HG02610 (cell line): ENCODE results near the gene GZMH.
A peak's percentile ranks its signal among the peaks of the same experiment; 100 is the strongest.
"Not testable (repeated sequence)": the region's sequence is repeated elsewhere in the genome, so short reads cannot be mapped to it uniquely, and the experiment has no call there.

Source experiments
- ATAC-seq: cut with Tn5 transposase; IDR thresholded peaks from one replicate; pipeline ENCODE4 v1.9.1; 2021; ENCODE audit warnings: mild to moderate bottlenecking, moderate library complexity; ENCODE audit not compliant: unreplicated experiment

The GZMH gene, protein sequence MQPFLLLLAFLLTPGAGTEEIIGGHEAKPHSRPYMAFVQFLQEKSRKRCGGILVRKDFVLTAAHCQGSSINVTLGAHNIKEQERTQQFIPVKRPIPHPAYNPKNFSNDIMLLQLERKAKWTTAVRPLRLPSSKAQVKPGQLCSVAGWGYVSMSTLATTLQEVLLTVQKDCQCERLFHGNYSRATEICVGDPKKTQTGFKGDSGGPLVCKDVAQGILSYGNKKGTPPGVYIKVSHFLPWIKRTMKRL

DNA sequence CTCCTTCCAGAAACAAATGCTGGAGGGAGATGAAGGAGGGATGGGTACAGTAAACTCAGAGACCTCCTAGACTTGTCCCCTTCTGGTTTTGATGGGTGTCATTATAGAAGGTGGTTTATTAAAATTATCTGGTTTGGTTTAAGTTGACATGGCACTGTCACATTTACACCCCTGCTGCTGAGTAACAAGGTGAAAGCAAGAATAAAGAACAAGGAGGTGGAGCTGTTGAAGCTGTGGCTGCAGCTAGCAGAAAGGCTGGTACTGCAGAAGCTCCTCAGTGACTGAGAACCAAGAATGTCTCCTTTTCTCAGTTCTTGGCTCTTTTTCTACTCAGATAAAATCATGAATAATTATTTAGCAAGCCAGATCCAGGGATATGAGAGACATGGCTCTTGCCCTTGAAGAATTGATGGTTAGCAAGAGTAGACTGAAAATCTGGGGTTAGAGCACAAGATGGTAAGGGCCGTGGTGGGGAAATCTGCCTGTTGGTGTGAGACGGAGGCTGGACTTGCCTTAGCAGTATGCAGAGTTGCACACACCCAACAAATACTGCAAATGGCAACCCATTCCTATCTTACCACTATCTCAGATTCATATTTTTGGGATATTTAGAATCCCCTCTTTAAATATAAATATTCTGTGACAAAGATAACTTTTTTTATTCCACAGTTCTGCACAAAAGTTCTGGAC lies at the start of gene GZMH:
Gene GZMH (minus strand): TSS at position 31 of the 690 bp plus-strand sequence. CDS start 72 bp downstream, outside the sequence.
- no peak for ATAC-seq

GRCh38 chr14:24648361-24648760 lies 38.9 kb upstream of the GZMH start:
- ATAC-seq, result not testable (repeated sequence)

- ATAC-seq, result no peak
Measured at GRCh38 chr14:24639905-24640304, 30.4 kb upstream of the GZMH start.

GRCh38 chr14:24639270-24639669 lies 29.8 kb upstream of the GZMH start:
- no peak for ATAC-seq

GRCh38 chr14:24634158-24634557 lies 24.7 kb upstream of the GZMH start, which contains the start of gene GZMB:
GZMB (minus strand) TSS chr14:24634190; CDS start chr14:24634160, 30 bp downstream.
- no peak for ATAC-seq

DNA sequence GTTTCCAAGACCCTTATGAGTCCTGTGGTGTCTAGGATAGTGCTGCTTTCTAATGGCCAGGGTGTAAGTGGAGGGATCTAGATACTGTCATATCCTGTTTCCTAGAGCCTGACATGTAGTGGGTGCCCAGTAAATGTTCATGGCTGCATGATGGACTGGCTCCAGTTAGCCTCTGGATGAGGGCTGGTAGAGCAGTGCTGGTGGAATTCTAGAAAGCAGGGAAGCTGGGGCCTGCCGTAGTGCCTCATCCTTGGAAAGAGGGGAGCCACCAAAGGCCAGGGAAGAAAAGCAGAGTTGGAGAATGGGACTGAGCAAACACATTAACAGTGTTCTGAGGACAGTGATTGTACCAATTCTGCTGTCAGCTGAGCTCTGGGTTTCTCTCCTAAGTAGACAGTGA lies 23.9 kb upstream of the GZMH start:
- ATAC-seq, result no peak

DNA sequence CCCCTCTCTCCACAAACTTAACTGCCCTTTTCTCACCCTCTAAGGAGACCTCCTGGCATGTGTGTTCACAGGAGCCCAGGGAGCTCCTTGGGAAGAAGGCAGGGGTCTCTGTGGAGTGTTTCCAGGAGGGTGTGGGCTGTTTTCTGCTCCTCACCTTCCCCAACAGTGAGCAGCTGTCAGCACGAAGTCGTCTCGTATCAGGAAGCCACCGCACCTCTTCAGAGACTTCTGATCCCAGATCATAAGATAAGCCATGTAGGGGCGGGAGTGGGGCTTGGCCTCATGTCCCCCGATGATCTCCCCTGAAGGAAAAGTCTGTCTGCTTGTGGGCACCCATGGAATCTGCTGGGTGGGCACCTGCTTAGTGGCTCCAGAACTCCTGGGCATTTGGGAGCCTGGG lies 23.3 kb upstream of the GZMH start:
- no peak for ATAC-seq

DNA sequence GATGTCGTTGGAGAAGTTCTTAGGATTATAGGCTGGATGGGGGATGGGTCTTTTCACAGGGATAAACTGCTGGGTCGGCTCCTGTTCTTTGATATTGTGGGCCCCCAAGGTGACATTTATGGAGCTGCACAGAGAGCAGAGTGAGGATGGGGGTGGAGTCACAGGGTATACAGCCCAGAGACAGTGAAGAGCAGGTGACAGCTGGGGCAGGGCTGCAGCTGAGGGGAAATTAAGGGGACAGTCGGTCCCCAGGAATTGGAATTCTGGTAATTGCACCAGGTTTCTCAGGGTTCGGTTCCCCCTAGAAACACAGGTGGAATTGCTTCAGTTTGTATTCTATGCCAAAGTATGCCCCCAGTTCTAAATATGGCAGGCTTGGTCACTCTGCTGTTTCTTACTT lies 22.9 kb upstream of the GZMH start:
- no peak for ATAC-seq

DNA sequence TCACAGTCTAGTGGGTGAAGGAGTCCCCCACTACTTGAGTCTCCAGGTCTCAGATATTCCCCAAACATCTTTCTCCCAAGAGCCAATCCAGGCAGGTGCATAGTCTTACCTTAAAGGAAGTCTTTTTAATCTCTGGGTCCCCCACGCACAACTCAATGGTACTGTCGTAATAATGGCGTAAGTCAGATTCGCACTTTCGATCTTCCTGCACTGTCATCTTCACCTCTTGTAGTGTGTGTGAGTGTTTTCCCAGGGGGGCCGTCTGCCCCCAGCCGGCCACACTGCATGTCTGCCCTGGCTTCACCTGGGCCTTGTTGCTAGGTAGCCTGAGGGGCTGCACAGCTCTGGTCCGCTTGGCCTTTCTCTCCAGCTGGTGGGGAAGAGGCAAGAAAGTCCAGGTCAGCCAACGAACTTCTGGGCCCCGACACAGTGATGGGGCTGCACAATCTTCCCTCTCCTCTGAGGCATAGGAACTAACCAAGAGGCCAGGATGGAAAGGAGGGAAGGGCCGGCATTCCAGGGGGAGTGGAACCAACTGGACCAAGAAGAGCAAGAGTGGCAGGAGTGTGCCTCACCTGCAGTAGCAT lies 22.4 kb upstream of the GZMH start:
- no peak for ATAC-seq

GRCh38 chr14:24630872-24631477 lies 21.5 kb upstream of the GZMH start:
- ATAC-seq, result no peak

- ATAC-seq, result no peak
Measured at GRCh38 chr14:24630087-24630871, 20.8 kb upstream of the GZMH start.

GRCh38 chr14:24629521-24629920 lies 20.0 kb upstream of the GZMH start:
- ATAC-seq, result no peak

DNA sequence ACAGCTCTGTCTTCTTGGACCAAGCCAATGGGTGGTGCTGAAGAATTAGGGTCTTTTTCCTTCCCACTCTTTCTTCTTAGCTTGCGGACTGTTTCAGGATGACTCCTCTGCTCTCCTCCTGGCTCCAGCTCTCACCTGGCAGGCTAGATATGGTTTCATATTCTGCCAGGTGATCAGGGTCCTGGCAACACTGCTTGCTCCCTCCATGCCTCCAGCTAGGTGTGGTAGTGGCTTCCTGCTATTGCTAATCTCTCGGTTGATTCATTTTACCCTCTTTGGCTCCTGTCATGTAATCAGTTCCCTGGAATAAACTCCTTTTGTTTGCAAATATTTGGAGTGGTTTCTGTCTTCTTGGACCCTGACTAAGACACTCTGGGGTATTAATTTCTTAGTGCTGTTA lies 4.3 kb upstream of the GZMH start:
- ATAC-seq, result no peak

- ATAC-seq, result peak; percentile 37
Measured at GRCh38 chr14:24613241-24613640, 3.8 kb upstream of the GZMH start.

DNA sequence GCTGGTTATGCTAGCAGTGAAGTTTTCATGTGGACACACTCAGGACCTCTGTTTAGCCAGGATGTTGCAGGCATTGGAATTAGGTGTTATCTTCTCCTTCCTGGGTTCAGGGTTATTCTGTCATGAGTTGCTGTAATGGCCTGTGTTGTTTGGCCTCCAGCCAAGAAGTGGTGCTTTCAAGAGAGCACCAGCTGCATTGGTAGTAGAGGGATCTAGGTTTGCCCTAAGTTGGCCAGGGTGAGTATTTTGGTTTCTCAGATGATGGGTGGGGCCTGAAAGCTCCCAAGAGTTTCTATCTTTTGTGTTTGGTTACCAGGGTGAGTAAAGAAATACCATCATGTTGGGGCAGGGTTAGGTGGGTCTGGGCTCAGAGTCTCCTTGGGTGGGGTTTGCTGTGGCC lies 2.7 kb upstream of the GZMH start:
- ATAC-seq, result no peak

- no peak for ATAC-seq
Measured at GRCh38 chr14:24607635-24608514, 1.6 kb downstream of the GZMH start.

GRCh38 chr14:24607081-24607480 lies 2.4 kb downstream of the GZMH start:
- ATAC-seq, result no peak

GRCh38 chr14:24606297-24606696 lies 3.2 kb downstream of the GZMH start:
- no peak for ATAC-seq

- peak; percentile 76 for ATAC-seq
Measured at GRCh38 chr14:24605435-24606190, 3.9 kb downstream of the GZMH start.
